ENCODE data around the gene MOK. TPM values are rescaled to one million over a fixed set of nuclear protein-coding genes. Genes with fewer than 3 reads are reported as not detected.
"Not testable (repeated sequence)": the region's sequence is repeated elsewhere in the genome, so short reads cannot be mapped to it uniquely, and the experiment has no call there.

MOK gene
- total RNA-seq, 4 donors from 2014 or later: 1.0 to 23.0 (median 11.9) TPM

DNA sequence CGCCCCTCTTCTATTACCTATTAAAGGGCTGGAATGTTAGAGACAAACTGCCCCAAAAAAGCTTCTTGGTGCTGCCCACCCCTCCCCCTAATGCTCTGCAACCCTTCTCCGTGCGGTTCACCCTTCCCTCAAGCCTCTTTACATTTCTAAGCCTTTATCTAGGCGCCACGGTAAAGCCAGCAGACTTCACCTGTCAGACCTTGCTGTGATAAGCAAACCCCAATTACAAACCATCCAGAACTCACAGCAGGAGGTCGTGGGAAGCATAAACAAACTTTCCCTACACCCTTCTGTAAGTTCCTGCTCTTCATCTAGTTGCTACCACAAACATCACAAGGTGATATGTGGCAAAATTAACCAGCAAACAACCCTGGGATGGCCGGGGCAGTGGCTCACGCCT, 56.8 kb downstream of the MOK start:
- H3K27ac ChIP-seq: no peak overlapping the region
- intact Hi-C loops (cut with DNase I; ENCODE audit: low total_unique reads): no loop called here
- TF ChIP-seq, protein P1, sequence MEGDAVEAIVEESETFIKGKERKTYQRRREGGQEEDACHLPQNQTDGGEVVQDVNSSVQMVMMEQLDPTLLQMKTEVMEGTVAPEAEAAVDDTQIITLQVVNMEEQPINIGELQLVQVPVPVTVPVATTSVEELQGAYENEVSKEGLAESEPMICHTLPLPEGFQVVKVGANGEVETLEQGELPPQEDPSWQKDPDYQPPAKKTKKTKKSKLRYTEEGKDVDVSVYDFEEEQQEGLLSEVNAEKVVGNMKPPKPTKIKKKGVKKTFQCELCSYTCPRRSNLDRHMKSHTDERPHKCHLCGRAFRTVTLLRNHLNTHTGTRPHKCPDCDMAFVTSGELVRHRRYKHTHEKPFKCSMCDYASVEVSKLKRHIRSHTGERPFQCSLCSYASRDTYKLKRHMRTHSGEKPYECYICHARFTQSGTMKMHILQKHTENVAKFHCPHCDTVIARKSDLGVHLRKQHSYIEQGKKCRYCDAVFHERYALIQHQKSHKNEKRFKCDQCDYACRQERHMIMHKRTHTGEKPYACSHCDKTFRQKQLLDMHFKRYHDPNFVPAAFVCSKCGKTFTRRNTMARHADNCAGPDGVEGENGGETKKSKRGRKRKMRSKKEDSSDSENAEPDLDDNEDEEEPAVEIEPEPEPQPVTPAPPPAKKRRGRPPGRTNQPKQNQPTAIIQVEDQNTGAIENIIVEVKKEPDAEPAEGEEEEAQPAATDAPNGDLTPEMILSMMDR (IDR thresholded peaks at IDR 0.05): no peak
- no peak for TF ChIP-seq POLR2A (IDR thresholded peaks at IDR 0.05)
- H3K4me3 ChIP-seq: no peak overlapping the region
- H3K27me3 ChIP-seq: no peaks in the 10 kb centered on the region
- H3K4me1 ChIP-seq: no peaks in the 10 kb centered on the region
- DNase-seq: no peak
- no peaks in the 10 kb centered on the region for H3K9me3 ChIP-seq
- H3K36me3 ChIP-seq: no peaks in the 10 kb centered on the region

DNA sequence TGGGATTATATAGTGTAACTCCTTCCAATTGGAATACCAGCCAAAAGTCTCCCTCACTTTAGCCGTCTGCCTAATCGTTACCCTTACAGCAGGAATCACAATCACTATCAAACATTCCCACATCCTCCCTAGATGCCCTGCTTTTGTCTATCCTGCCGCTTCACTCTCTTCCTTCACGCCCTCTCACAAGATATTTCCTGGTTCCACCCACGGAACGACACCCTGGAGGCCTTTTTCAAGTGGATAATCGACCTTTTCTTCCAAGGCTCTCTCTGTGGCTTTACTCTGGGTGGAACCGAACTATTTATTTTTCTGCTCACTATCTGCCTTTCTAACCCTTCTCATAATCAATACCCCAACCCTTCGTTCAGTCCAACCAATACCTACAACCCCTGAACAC, 58.9 kb downstream of the MOK start:
- Histone ChIP-seq H3K36me3 (no peaks in the 10 kb centered on the region), H3K27ac (no peak overlapping the region), H3K27me3 (no peaks in the 10 kb centered on the region), H3K9me3 (no peaks in the 10 kb centered on the region), H3K4me1 (no peaks in the 10 kb centered on the region), H3K4me3 (no peak overlapping the region)
- intact Hi-C loops (cut with DNase I; ENCODE audit: low total_unique reads): no loop called here
- TF ChIP-seq, protein P1 (IDR thresholded peaks at IDR 0.05): no peak
- no peak for TF ChIP-seq POLR2A (IDR thresholded peaks at IDR 0.05)
- DNase-seq: no peak

- DNase-seq; H3K4me1 ChIP-seq; H3K27me3 ChIP-seq; intact Hi-C loops (cut with DNase I; ENCODE audit: low total_unique reads); H3K4me3 ChIP-seq; H3K36me3 ChIP-seq; H3K27ac ChIP-seq; H3K9me3 ChIP-seq: not testable (repeated sequence)
Measured at GRCh38 chr14:102243795-102244194, 61.2 kb downstream of the MOK start.

GRCh38 chr14:102241147-102241546, 63.8 kb downstream of the MOK start:
- Histone ChIP-seq H3K4me1 (no peaks in the 10 kb centered on the region), H3K27me3 (no peaks in the 10 kb centered on the region), H3K9me3 (no peaks in the 10 kb centered on the region), H3K36me3 (no peaks in the 10 kb centered on the region), H3K27ac (no peak overlapping the region), H3K4me3 (no peak overlapping the region)
- DNase-seq: no peak
- TF ChIP-seq, protein P1 (IDR thresholded peaks at IDR 0.05): no peak
- no peak for TF ChIP-seq POLR2A (IDR thresholded peaks at IDR 0.05)
- intact Hi-C loops (cut with DNase I; ENCODE audit: low total_unique reads): no loop called here

- H3K4me3 ChIP-seq; H3K36me3 ChIP-seq; H3K4me1 ChIP-seq; H3K27me3 ChIP-seq; H3K27ac ChIP-seq; DNase-seq; H3K9me3 ChIP-seq; intact Hi-C loops (cut with DNase I; ENCODE audit: low total_unique reads): not testable (repeated sequence)
Measured at GRCh38 chr14:102240481-102240880, 64.5 kb downstream of the MOK start.

DNA sequence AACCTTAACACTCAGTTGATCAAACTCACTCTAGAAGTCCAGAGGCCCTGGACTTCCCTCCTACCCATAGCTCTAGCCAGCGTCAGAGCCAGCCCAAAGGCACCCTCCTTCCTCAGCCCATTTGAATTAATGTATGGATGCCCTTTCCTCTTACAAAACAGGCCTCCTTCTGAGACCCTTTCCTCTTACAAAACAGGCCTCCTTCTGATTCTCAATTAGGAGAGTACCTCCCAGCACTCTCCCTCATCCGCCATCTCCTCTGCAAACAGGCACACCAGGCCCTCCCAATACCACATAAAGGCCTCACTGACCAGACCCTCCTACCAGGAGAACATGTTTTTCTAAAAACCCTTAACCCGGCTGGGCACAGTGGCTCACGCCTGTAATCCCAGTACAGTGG, 65.7 kb downstream of the MOK start:
- Histone ChIP-seq H3K4me1 (peaks cover 0 to 3% of the 10 kb centered on the region in 2 donors), H3K4me3 (no peak overlapping the region), H3K9me3 (no peaks in the 10 kb centered on the region), H3K27me3 (no peaks in the 10 kb centered on the region), H3K27ac (no peak overlapping the region), H3K36me3 (no peaks in the 10 kb centered on the region)
- no peak for DNase-seq
- intact Hi-C loops (cut with DNase I; ENCODE audit: low total_unique reads): loop anchor here (10.0 kb wide), 1 partner anchor 76 kb away; the partner anchor contains the start of gene ZNF839
- no peak for TF ChIP-seq POLR2A (IDR thresholded peaks at IDR 0.05)
- TF ChIP-seq, protein P1 (IDR thresholded peaks at IDR 0.05): no peak

Measured in uterus (tissue), 4 donors.